WTC11 (cell line): ENCODE measurements around the gene PLIN4.

Source experiments
- SMAD4 ChIP-seq: sonication (generic); formaldehyde crosslinking; IDR thresholded peaks from 2 replicates; pipeline ENCODE4 v1.8.0; 2022; ENCODE audit warnings: mild to moderate bottlenecking, missing genetic modification reagents
- ZNF138 ChIP-seq: sonication (generic); formaldehyde crosslinking; conservative IDR thresholded peaks from 2 replicates; pipeline ENCODE4 v1.8.1; 2022; ENCODE audit warnings: mild to moderate bottlenecking, moderate library complexity, missing genetic modification reagents
- TF ChIP-seq, protein P1 (sequence below): fragments of 200-600 bp; IDR thresholded peaks from 2 replicates; pipeline ENCODE4 v1.8.0; 2022; ENCODE audit warnings: antibody characterized with exemption
- TF ChIP-seq, protein P2 (sequence below): sonication (generic); formaldehyde crosslinking; IDR thresholded peaks from 2 replicates; pipeline ENCODE4 v1.8.0; 2022; ENCODE audit warnings: mild to moderate bottlenecking, missing genetic modification reagents
- TF ChIP-seq, protein P3 (sequence below): sonication (generic); formaldehyde crosslinking; IDR thresholded peaks from 2 replicates; pipeline ENCODE4 v1.8.1; 2023; ENCODE audit warnings: mild to moderate bottlenecking, moderate library complexity, missing genetic modification reagents

DNA sequence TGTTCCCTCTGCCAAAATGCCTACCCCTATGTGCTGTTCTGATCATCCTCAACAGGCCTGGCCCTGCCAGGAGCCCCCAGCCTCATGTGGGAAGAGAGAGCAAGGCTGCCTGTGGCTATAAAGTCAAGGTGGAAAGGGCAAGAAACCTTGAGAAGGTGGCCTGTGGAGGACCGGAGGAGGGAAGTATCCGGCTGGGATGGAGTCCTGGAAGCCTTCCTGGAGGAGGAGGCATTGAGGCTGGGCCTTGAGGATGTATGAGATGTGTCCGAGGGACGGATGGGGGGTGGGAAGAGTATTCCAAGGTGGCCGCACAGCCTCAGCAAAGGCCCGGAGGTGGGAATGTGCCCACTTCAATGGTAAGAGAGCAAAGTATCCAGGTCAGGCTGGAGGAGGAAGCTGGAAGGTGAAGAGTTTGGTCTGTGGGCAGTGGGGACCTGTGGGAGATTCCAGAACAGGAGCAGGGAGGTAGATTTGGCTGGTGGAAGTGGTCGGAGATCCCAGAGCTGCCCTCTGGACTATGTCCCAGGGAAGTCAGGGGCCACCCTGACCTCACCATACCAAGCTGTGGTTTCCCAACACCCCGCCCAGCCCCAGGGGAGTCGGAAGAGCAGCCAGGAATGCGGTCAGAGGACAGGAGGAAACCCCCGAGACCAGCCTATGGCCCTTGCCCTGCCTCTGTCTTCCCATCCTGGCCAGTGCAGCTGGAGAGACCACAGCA is 3.0 kb upstream of the PLIN4 start:
- TF ChIP-seq, protein P1, sequence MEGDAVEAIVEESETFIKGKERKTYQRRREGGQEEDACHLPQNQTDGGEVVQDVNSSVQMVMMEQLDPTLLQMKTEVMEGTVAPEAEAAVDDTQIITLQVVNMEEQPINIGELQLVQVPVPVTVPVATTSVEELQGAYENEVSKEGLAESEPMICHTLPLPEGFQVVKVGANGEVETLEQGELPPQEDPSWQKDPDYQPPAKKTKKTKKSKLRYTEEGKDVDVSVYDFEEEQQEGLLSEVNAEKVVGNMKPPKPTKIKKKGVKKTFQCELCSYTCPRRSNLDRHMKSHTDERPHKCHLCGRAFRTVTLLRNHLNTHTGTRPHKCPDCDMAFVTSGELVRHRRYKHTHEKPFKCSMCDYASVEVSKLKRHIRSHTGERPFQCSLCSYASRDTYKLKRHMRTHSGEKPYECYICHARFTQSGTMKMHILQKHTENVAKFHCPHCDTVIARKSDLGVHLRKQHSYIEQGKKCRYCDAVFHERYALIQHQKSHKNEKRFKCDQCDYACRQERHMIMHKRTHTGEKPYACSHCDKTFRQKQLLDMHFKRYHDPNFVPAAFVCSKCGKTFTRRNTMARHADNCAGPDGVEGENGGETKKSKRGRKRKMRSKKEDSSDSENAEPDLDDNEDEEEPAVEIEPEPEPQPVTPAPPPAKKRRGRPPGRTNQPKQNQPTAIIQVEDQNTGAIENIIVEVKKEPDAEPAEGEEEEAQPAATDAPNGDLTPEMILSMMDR = no peak
- TF ChIP-seq, protein P2, sequence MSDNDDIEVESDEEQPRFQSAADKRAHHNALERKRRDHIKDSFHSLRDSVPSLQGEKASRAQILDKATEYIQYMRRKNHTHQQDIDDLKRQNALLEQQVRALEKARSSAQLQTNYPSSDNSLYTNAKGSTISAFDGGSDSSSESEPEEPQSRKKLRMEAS (CRISPR knock-in tag) = no peak
- no peak for TF ChIP-seq SMAD4 (CRISPR knock-in tag)
- TF ChIP-seq ZNF138 (CRISPR knock-in tag) = no peak
- TF ChIP-seq, protein P3, sequence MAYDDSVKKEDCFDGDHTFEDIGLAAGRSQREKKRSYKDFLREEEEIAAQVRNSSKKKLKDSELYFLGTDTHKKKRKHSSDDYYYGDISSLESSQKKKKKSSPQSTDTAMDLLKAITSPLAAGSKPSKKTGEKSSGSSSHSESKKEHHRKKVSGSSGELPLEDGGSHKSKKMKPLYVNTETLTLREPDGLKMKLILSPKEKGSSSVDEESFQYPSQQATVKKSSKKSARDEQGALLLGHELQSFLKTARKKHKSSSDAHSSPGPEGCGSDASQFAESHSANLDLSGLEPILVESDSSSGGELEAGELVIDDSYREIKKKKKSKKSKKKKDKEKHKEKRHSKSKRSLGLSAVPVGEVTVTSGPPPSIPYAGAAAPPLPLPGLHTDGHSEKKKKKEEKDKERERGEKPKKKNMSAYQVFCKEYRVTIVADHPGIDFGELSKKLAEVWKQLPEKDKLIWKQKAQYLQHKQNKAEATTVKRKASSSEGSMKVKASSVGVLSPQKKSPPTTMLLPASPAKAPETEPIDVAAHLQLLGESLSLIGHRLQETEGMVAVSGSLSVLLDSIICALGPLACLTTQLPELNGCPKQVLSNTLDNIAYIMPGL (CRISPR knock-in tag) = no peak
